ENCODE results near the gene TCP11L2.

GRCh38 chr12:106343214-106343528, 40.6 kb downstream of the TCP11L2 start:
- no peak for TF ChIP-seq CTCF (IDR thresholded peaks at IDR 0.05)
- TF ChIP-seq POLR2A (IDR thresholded peaks at IDR 0.05), result no peak

Measured in testis (tissue), 2 donors.